Left lung (tissue), 10 donors: Measurements from ENCODE around the gene SIX1. TPM values are rescaled to one million over a fixed set of nuclear protein-coding genes. Genes with fewer than 3 reads are reported as not detected.

Source experiments
- ATAC-seq: fragments of 200-7000 bp; cut with Tn5 transposase; one replicate; pipeline ENCODE4 v1.9.1; 2020; ENCODE audit warnings: moderate library complexity
- DNase-seq, 4 donors: peaks; one replicate each; pipeline ENCODE4 v3.0.0-alpha.2; 2013 to 2020
- H3K27ac ChIP-seq, 2 donors: fragments of 200-600 bp; sonication (generic) in 1 of 2; one replicate each; pipeline versions ENCODE4 v1.5.0 to v1.8.0; 2020 to 2021
- H3K27me3 ChIP-seq, 2 donors: fragments of 200-600 bp; sonication (generic) in 1 of 2; one replicate each; pipeline versions ENCODE4 v1.5.0 to v1.8.0; 2020 to 2021
- H3K36me3 ChIP-seq, 2 donors: fragments of 200-600 bp; sonication (generic) in 1 of 2; one replicate each; pipeline versions ENCODE4 v1.5.0 to v1.8.0; 2020 to 2021
- H3K4me1 ChIP-seq, 2 donors: fragments of 200-600 bp; one replicate each; pipeline ENCODE4 v1.8.0; 2021
- H3K4me3 ChIP-seq, 2 donors: fragments of 200-600 bp; sonication (generic) in 1 of 2; one replicate each; pipeline versions ENCODE4 v1.5.0 to v1.8.0; 2020 to 2021; ENCODE audit warnings: mild to moderate bottlenecking in 1 of 2
- H3K9me3 ChIP-seq, 2 donors: fragments of 200-600 bp; sonication (generic) in 1 of 2; one replicate each; pipeline versions ENCODE4 v1.5.0 to v1.8.0; 2020 to 2021
- intact Hi-C, 2 donors: fragments of 100-400 bp; cut with DNase I; formaldehyde crosslinking; loops; one replicate each; pipeline versions ENCODE4 v1.11.2 to v1.14.2; 2022
- polyA plus RNA-seq, 6 donors: library from polyadenylated mRNA; unstranded; fragments of 120-200 nt; gene quantifications; one replicate each; pipeline ENCODE4 v1.2.1, GENCODE V29; 2013; ENCODE audit not compliant: insufficient read length in 6 of 6
- total RNA-seq, 2 donors: library from RNA; stranded (reverse); fragmentation: NEBNext Ultra II Directional; extraction: Animal tissue kit (Norgen Biotek cat#: 25700); gene quantifications; one replicate each; pipeline ENCODE4 v1.2.1, GENCODE V29; 2021
- TF ChIP-seq, protein P1 (sequence below), 2 donors: fragments of 200-600 bp; sonication (generic) in 1 of 2; IDR thresholded peaks; one replicate each; pipeline versions ENCODE4 v1.5.0 to v1.8.0; 2021; ENCODE audit warnings: antibody characterized with exemption in 2 of 2
- donor health status: DM: no; HTN: yes; CAD: no.
- donor health status: DM: no; HTN: no; CAD: no.

The SIX1 gene
- total and polyA plus RNA-seq, 8 donors: 0.46 to 2.4 (median 0.97) TPM; not detected in 1

- no peak for ATAC-seq
- peaks cover 16 to 43% of the 10 kb centered on the region in 2 donors for H3K4me1 ChIP-seq
- DNase-seq: no peak
- H3K36me3 ChIP-seq: no peaks in the 10 kb centered on the region
- TF ChIP-seq, protein P1, sequence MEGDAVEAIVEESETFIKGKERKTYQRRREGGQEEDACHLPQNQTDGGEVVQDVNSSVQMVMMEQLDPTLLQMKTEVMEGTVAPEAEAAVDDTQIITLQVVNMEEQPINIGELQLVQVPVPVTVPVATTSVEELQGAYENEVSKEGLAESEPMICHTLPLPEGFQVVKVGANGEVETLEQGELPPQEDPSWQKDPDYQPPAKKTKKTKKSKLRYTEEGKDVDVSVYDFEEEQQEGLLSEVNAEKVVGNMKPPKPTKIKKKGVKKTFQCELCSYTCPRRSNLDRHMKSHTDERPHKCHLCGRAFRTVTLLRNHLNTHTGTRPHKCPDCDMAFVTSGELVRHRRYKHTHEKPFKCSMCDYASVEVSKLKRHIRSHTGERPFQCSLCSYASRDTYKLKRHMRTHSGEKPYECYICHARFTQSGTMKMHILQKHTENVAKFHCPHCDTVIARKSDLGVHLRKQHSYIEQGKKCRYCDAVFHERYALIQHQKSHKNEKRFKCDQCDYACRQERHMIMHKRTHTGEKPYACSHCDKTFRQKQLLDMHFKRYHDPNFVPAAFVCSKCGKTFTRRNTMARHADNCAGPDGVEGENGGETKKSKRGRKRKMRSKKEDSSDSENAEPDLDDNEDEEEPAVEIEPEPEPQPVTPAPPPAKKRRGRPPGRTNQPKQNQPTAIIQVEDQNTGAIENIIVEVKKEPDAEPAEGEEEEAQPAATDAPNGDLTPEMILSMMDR (IDR thresholded peaks at IDR 0.05): no peak
- no peak overlapping the region for H3K4me3 ChIP-seq
- intact Hi-C loops: no loop called here
- H3K27ac ChIP-seq: no peak overlapping the region
- no peaks in the 10 kb centered on the region for H3K9me3 ChIP-seq
- H3K27me3 ChIP-seq: peaks cover 94 to 100% of the 10 kb centered on the region in 2 donors
These were observed 3.0 kb downstream of the SIX1 start for GRCh38 chr14:60646226-60646818.

DNA sequence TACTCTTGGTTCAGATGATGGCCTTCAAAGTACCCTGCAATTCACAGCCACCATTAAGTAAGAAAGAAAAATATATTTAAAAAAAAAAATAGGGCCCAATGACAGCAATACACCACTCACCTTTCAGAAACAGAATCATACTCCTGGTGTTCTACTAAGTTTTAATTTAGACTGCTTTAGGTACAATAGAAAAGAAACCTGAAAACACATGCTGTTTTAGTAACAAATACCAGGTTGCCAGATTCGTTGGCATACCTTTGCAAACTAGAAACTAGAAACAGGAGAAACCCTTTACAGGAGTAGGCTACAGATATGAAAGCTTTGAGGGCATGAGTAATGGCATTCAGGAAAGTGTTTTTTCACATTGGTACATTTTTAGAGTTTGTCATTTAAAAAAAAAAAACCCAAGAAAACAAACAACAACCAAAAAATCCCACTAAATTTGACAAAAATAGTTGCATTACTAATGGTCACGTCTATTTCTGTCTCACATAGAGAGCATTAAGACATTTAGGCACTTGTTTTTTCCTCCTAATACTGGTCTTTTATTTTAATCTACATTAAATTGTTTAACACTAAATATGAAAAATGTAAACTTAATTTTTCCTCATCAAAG is 4.0 kb downstream of the SIX1 start:
- Histone ChIP-seq H3K9me3 (no peaks in the 10 kb centered on the region), H3K27me3 (peaks cover 100% of the 10 kb centered on the region in 2 donors), H3K4me3 (no peak overlapping the region), H3K27ac (no peak overlapping the region), H3K4me1 (peaks cover 16 to 43% of the 10 kb centered on the region in 2 donors), H3K36me3 (no peaks in the 10 kb centered on the region)
- intact Hi-C loops: no loop called here
- TF ChIP-seq, protein P1 (IDR thresholded peaks at IDR 0.05): no peak
- ATAC-seq (no peak), DNase-seq (no peak)

DNA sequence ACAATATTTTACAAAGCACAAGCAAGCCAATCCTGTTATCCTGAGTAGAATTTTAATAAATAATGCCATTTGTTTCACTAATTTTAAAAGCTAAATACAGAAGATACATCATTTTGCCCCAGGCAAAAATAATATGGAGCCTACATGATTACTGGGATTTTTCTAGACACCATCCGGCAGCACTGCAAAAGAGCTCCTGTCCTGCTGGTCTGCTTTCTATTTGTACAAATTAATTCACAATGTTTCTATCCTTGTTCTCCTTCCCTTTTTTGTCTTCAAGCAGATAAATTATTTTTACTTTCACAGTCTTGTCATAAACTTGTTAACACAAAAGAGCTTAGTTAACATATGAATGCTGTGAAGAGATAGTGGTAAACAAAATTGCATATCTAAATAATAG is 4.6 kb downstream of the SIX1 start:
- Histone ChIP-seq H3K4me3 (no peak overlapping the region), H3K9me3 (no peaks in the 10 kb centered on the region), H3K4me1 (peaks cover 16 to 41% of the 10 kb centered on the region in 2 donors), H3K27ac (no peak overlapping the region), H3K27me3 (peaks cover 99 to 100% of the 10 kb centered on the region in 2 donors), H3K36me3 (no peaks in the 10 kb centered on the region)
- intact Hi-C loops: no loop called here
- no peak for ATAC-seq
- no peak for DNase-seq
- TF ChIP-seq, protein P1 (IDR thresholded peaks at IDR 0.05): no peak

- H3K27me3 ChIP-seq: peaks cover 99 to 100% of the 10 kb centered on the region in 2 donors
- TF ChIP-seq, protein P1 (IDR thresholded peaks at IDR 0.05): no peak
- H3K4me3 ChIP-seq: no peak overlapping the region
- no peaks in the 10 kb centered on the region for H3K9me3 ChIP-seq
- ATAC-seq (no peak), DNase-seq (no peak)
- H3K36me3 ChIP-seq: no peaks in the 10 kb centered on the region
- intact Hi-C loops: no loop called here
- no peak overlapping the region for H3K27ac ChIP-seq
- H3K4me1 ChIP-seq: peaks cover 8 to 31% of the 10 kb centered on the region in 2 donors
These were observed 5.6 kb downstream of the SIX1 start for GRCh38 chr14:60643463-60644314.

DNA sequence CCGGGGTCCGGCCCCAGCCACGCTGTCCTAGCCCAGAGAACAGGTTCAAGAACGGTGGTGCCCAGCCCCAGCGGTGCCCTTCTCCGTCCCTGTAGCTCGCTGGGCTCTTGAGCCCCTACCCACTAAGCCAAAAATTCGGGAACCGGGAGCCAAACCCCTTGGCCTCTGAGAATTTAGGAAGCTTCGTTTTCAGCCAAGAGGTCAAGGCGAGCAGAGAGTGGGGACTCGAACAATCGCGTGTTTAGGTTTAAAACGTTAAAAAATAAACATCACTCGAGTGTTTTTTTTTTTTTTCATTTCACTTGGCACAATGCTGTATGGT is 6.2 kb downstream of the SIX1 start:
- TF ChIP-seq, protein P1 (IDR thresholded peaks at IDR 0.05): no peak
- peaks cover 3 to 26% of the 10 kb centered on the region in 2 donors for H3K4me1 ChIP-seq
- H3K4me3 ChIP-seq: no peak overlapping the region
- H3K27ac ChIP-seq: no peak overlapping the region
- intact Hi-C loops: no loop called here
- DNase-seq (no peak), ATAC-seq (no peak)
- peaks cover 99 to 100% of the 10 kb centered on the region in 2 donors for H3K27me3 ChIP-seq
- H3K9me3 ChIP-seq: no peaks in the 10 kb centered on the region
- no peaks in the 10 kb centered on the region for H3K36me3 ChIP-seq
